ENCODE measurements around the gene TRIL. TPM values are rescaled to one million over a fixed set of nuclear protein-coding genes. Genes with fewer than 3 reads are reported as not detected.

TRIL gene
- total RNA-seq, 1 experiment from 2014 or later: not detected

DNA sequence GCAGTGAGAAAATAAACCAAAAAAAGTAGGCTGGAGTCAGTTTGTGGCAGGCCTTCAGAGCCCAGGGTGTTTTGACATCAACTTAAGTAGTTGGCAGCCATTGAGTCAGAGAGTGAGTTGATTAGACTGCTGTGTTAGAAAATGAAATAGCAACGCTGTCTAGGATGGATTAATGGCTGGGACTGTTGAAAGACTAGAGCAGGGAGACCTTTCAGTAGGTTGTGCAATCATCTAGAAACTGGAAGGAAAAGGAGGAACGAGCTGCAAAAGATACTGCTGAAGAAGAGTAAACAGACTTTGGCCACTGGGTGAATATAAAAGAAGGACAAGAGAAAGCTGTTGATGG, 28.6 kb upstream of the TRIL start:
- H3K4me1 ChIP-seq (replicated peaks; ENCODE audit: insufficient read depth): peaks cover 18% of the 10 kb centered on the region
- H3K9me2 ChIP-seq (ENCODE audit: insufficient read depth): no peaks in the 10 kb centered on the region
- TF ChIP-seq, protein P1, sequence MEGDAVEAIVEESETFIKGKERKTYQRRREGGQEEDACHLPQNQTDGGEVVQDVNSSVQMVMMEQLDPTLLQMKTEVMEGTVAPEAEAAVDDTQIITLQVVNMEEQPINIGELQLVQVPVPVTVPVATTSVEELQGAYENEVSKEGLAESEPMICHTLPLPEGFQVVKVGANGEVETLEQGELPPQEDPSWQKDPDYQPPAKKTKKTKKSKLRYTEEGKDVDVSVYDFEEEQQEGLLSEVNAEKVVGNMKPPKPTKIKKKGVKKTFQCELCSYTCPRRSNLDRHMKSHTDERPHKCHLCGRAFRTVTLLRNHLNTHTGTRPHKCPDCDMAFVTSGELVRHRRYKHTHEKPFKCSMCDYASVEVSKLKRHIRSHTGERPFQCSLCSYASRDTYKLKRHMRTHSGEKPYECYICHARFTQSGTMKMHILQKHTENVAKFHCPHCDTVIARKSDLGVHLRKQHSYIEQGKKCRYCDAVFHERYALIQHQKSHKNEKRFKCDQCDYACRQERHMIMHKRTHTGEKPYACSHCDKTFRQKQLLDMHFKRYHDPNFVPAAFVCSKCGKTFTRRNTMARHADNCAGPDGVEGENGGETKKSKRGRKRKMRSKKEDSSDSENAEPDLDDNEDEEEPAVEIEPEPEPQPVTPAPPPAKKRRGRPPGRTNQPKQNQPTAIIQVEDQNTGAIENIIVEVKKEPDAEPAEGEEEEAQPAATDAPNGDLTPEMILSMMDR (conservative IDR thresholded peaks at IDR 0.05): no peak
- TF ChIP-seq EZH2 (IDR thresholded peaks at IDR 0.05; ENCODE audit: low read depth): no peak
- no TSS peak for BruUV-seq (replicated peaks)
- peaks cover 11% of the 10 kb centered on the region; the same call in 1 of the 2 replicates for H3K9me3 ChIP-seq (ENCODE audit: insufficient read depth, low read depth)
- H3K27me3 ChIP-seq (ENCODE audit: insufficient read depth, low read depth): no peaks in the 10 kb centered on the region
- DNase-seq: no peak
- no peak overlapping the region for H3K4me3 ChIP-seq
- no peak overlapping the region for H3K4me2 ChIP-seq
- intact Hi-C loops (cut with micrococcal nuclease; ENCODE audit: unreplicated experiment): no loop called here
- no peaks in the 10 kb centered on the region for H3F3A ChIP-seq (ENCODE audit: insufficient read depth, low read depth)
- CTCF ChIA-PET: no interaction called here
- H4K20me1 ChIP-seq (ENCODE audit: insufficient read depth): no peaks in the 10 kb centered on the region
- H3K79me2 ChIP-seq (ENCODE audit: low read depth): no peaks in the 10 kb centered on the region
- POLR2A ChIA-PET (ENCODE audit: unreplicated experiment): no interaction called here
- no peak overlapping the region for H3K27ac ChIP-seq
- H2AFZ ChIP-seq: no peak overlapping the region
- no peaks in the 10 kb centered on the region for H3K36me3 ChIP-seq (ENCODE audit: low read depth)

DNA sequence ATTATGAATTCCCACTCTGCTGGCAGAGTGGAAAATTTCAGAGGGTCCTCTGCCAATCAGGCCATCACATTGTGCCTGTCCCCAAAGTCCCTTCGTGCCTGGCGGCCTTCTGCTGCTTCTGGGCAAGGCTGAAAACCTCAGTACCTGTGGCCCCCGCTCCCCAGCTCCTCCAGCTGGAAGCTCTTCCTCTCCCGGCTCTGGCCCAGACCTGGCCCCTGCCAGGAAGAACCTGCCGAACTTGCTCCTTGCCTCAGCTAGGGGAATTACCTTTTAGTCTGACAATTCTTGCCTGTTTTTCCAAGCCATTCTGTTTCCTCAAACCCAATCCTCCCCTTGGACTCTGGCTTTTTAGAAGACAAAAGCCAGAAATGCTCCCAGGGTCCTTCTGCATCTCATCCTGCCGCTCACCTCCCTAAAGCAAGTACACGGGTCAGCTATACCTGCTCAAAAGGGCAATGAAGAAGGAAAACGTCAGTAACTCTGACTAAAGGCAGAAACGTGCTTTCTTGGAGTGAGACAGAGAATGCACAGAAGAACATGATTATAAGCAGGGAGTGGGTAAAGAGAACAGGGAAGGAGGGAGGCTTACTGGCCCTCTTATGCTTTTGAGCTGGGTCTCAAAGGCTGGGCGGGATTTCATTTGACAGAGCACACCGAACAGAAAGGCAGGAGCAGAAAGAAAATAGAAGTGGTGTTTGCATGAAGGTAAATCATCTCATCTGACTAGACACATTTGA, 28.1 kb upstream of the TRIL start:
- H3K27ac ChIP-seq: no peak overlapping the region
- H3K4me2 ChIP-seq: no peak overlapping the region
- H3K79me2 ChIP-seq (ENCODE audit: low read depth): no peaks in the 10 kb centered on the region
- CTCF ChIA-PET: no interaction called here
- no peak overlapping the region for H2AFZ ChIP-seq
- H3K36me3 ChIP-seq (ENCODE audit: low read depth): no peaks in the 10 kb centered on the region
- H3K4me1 ChIP-seq (replicated peaks; ENCODE audit: insufficient read depth): peaks cover 21% of the 10 kb centered on the region
- BruUV-seq (replicated peaks): no TSS peak
- no peaks in the 10 kb centered on the region for H4K20me1 ChIP-seq (ENCODE audit: insufficient read depth)
- POLR2A ChIA-PET (ENCODE audit: unreplicated experiment): no interaction called here
- no peak overlapping the region for H3K4me3 ChIP-seq
- H3K9me3 ChIP-seq (ENCODE audit: insufficient read depth, low read depth): peaks cover 11% of the 10 kb centered on the region; the same call in 1 of the 2 replicates
- no peaks in the 10 kb centered on the region for H3F3A ChIP-seq (ENCODE audit: insufficient read depth, low read depth)
- no peaks in the 10 kb centered on the region for H3K27me3 ChIP-seq (ENCODE audit: insufficient read depth, low read depth)
- intact Hi-C loops (cut with micrococcal nuclease; ENCODE audit: unreplicated experiment): no loop called here
- no peak for DNase-seq
- TF ChIP-seq, protein P1 (conservative IDR thresholded peaks at IDR 0.05): no peak
- no peaks in the 10 kb centered on the region for H3K9me2 ChIP-seq (ENCODE audit: insufficient read depth)

DNA sequence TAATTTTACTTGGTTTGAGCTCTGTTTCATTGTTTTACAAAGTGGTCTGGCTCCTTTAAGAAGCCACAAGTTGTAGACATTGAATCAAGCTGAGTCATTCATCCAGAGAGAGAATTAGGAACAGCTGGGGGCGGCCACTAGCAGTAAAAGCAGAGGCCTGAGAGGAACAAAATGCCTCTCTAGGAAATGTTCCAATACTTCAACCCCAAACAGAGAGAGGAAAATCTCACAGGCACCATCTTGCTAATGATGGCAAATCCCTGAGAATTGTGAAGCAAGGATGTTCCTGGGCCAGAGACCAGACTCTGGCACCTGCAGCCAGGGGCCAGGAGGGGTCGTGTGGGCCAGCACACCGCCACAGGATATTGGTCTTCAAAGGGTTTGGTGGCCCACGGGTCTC, 26.5 kb upstream of the TRIL start:
- Histone ChIP-seq H3K27me3 (ENCODE audit: insufficient read depth, low read depth) (no peaks in the 10 kb centered on the region), H3K9me3 (ENCODE audit: insufficient read depth, low read depth) (0 out of 2 replicates have a peak, but pooled peaks cover 4% of the 10 kb centered on the region), H2AFZ (no peak overlapping the region), H3K27ac (no peak overlapping the region), H3K4me3 (no peak overlapping the region), H3K4me2 (peak overlapping the region; percentile 28; the same call in 1 of the 2 replicates), H3K4me1 (replicated peaks; ENCODE audit: insufficient read depth) (peaks cover 28% of the 10 kb centered on the region), H3K79me2 (ENCODE audit: low read depth) (no peaks in the 10 kb centered on the region), H3K36me3 (ENCODE audit: low read depth) (no peaks in the 10 kb centered on the region), H3K9me2 (ENCODE audit: insufficient read depth) (no peaks in the 10 kb centered on the region), H3F3A (ENCODE audit: insufficient read depth, low read depth) (no peaks in the 10 kb centered on the region), H4K20me1 (ENCODE audit: insufficient read depth) (no peaks in the 10 kb centered on the region)
- BruUV-seq (replicated peaks): no TSS peak
- peak in 1 of 2 experiments; percentile 65 for DNase-seq
- TF ChIP-seq, protein P1 (conservative IDR thresholded peaks at IDR 0.05): no peak
- no peak for TF ChIP-seq EZH2 (IDR thresholded peaks at IDR 0.05; ENCODE audit: low read depth)
- CTCF ChIA-PET: no interaction called here
- POLR2A ChIA-PET (ENCODE audit: unreplicated experiment): no interaction called here
- intact Hi-C loops (cut with micrococcal nuclease; ENCODE audit: unreplicated experiment): no loop called here
